Measurements from ENCODE around the gene GAPVD1. TPM values are rescaled to one million over a fixed set of nuclear protein-coding genes. Genes with fewer than 3 reads are reported as not detected.

The GAPVD1 gene
- total and polyA plus RNA-seq, 2 of the 13 experiments (the other 11 are each of a cell fraction or from before 2014, with no cell fraction given) = 11.1 to 33.2 TPM

DNA sequence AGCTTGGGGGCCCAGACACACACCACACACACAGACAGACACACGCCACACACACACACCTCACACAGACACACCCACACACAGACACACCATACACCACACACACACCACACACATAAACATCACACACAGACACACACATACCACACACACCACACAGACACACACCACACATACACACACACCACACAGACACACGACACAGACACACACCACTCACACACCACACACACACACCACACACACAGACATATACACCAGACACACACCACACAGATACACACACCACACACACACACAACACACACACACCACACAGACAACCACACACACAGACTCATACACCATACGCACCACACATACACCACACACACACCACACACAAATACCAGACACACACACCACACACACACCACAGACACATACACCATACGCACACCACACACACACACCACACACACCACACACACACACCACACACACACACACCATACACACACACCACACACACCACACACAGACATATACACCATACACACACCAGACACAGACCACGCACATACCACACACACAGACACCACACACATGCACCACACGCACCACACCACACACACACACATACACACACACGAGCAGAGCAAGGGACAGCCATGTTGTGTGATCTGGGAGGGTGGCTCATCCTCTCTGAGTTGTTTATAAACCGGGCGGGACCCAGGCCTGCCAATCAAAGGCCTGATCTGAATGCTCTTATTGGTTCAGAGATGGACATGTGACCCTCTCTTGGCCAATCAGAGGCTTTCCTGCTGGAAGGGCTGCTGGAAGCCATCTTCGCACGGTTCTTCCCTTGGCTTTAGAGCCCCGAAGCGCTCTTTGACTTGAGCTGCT is 148.3 kb downstream of the GAPVD1 start (continued):
- TF ChIP-seq, protein P1, sequence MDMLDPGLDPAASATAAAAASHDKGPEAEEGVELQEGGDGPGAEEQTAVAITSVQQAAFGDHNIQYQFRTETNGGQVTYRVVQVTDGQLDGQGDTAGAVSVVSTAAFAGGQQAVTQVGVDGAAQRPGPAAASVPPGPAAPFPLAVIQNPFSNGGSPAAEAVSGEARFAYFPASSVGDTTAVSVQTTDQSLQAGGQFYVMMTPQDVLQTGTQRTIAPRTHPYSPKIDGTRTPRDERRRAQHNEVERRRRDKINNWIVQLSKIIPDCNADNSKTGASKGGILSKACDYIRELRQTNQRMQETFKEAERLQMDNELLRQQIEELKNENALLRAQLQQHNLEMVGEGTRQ (IDR thresholded peaks at IDR 0.05; ENCODE audit: low read depth, low read length) = peak; percentile 85
- TF ChIP-seq, protein P1 (CRISPR knock-in tag; IDR thresholded peaks at IDR 0.05; ENCODE audit: borderline replicate concordance) = peak; percentile 89; the same call in 1 of the 2 replicates

DNA sequence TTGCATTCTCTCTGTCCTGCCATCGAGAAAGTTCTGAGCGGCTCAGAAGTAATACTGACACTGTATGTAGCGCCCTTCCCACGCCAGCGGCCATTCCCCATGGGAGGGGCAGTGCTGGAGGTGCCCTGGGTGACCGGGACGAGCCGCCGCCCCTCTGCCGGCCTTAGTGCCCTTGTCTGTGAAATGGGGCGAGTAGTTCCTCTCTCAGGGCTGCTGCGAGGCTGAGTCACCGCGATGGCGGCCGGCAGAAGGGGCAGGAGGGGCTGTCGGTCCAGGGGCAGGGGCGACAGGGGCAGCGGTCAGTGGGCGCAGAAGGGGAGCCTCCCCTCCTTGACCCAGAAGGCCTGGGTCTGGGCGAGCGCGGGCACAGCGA is 148.9 kb downstream of the GAPVD1 start:
- in situ Hi-C loops (cut with HindIII; ENCODE audit: extremely low pct_ligation_motif_present, low pct_unique_long_range_greater_than_20kb) (no loop called here), intact Hi-C loops (cut with micrococcal nuclease; ENCODE audit: unreplicated experiment) (no loop called here)
- Histone ChIP-seq H3K27ac (ENCODE audit: extremely low read length, insufficient read depth, low read length) (no peak overlapping the region), H3K36me3 (replicated peaks in 1 of 2; ENCODE audit: control insufficient read depth in 1 of 2, insufficient read depth in 2 of 2, low read length in 2 of 2) (no peaks in the 10 kb centered on the region), H3K4me3 (replicated peaks in 1 of 3; ENCODE audit: insufficient read depth in 1 of 3, low read depth in 2 of 3, low read length in 3 of 3) (no peak overlapping the region), H3K27me3 (ENCODE audit: control insufficient read depth in 1 of 2, insufficient read depth in 2 of 2, low read length in 2 of 2) (peaks cover 0 to 28% of the 10 kb centered on the region in 2 experiments; a peak in 4 of 5 replicates), H2AFZ (ENCODE audit: low read length) (no peak overlapping the region), H3K9ac (ENCODE audit: insufficient read depth, low read depth, low read length) (no peak overlapping the region), H3K79me2 (ENCODE audit: insufficient read depth, low read length) (no peaks in the 10 kb centered on the region), H3K4me1 (ENCODE audit: insufficient read depth, low read length) (peaks cover 52% of the 10 kb centered on the region), H3K4me2 (ENCODE audit: low read depth, low read length) (peak overlapping the region; percentile 32), H4K20me1 (ENCODE audit: insufficient read depth, low read length) (no peaks in the 10 kb centered on the region), H3K9me3 (ENCODE audit: low read length) (no peaks in the 10 kb centered on the region)
- no peak for FAIRE-seq
- no peak for DNase-seq (ENCODE audit: low spot score)
- no TSS peak for BruUV-seq (replicated peaks)
- ATAC-seq = no peak
- ChIA-PET CTCF (ENCODE audit: low intra/inter-chr PET ratio, low total read pairs) (no interaction called here), POLR2A (no interaction called here)
- 90% methylated on average over 15 of the region's 24 CpGs for WGBS (ENCODE audit: low lambda C conversion rate)
- TF ChIP-seq NRL (CRISPR knock-in tag; IDR thresholded peaks at IDR 0.05; ENCODE audit: borderline replicate concordance) = 0 out of 2 replicates have a peak, but pooled peaks have one; percentile 39
- no peak for TF ChIP-seq ZNF230 (CRISPR knock-in tag; IDR thresholded peaks at IDR 0.05)
- TF ChIP-seq, protein P1 (IDR thresholded peaks at IDR 0.05; ENCODE audit: low read depth, low read length) = no peak
- TF ChIP-seq, protein P1 (CRISPR knock-in tag; IDR thresholded peaks at IDR 0.05; ENCODE audit: borderline replicate concordance) = peak; percentile 15; the same call in 1 of the 2 replicates
- TF ChIP-seq, protein P2, sequence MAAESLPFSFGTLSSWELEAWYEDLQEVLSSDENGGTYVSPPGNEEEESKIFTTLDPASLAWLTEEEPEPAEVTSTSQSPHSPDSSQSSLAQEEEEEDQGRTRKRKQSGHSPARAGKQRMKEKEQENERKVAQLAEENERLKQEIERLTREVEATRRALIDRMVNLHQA (CRISPR knock-in tag; IDR thresholded peaks at IDR 0.05) = no peak
- TF ChIP-seq, protein P3, sequence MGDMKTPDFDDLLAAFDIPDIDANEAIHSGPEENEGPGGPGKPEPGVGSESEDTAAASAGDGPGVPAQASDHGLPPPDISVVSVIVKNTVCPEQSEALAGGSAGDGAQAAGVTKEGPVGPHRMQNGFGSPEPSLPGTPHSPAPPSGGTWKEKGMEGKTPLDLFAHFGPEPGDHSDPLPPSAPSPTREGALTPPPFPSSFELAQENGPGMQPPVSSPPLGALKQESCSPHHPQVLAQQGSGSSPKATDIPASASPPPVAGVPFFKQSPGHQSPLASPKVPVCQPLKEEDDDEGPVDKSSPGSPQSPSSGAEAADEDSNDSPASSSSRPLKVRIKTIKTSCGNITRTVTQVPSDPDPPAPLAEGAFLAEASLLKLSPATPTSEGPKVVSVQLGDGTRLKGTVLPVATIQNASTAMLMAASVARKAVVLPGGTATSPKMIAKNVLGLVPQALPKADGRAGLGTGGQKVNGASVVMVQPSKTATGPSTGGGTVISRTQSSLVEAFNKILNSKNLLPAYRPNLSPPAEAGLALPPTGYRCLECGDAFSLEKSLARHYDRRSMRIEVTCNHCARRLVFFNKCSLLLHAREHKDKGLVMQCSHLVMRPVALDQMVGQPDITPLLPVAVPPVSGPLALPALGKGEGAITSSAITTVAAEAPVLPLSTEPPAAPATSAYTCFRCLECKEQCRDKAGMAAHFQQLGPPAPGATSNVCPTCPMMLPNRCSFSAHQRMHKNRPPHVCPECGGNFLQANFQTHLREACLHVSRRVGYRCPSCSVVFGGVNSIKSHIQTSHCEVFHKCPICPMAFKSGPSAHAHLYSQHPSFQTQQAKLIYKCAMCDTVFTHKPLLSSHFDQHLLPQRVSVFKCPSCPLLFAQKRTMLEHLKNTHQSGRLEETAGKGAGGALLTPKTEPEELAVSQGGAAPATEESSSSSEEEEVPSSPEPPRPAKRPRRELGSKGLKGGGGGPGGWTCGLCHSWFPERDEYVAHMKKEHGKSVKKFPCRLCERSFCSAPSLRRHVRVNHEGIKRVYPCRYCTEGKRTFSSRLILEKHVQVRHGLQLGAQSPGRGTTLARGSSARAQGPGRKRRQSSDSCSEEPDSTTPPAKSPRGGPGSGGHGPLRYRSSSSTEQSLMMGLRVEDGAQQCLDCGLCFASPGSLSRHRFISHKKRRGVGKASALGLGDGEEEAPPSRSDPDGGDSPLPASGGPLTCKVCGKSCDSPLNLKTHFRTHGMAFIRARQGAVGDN (CRISPR knock-in tag; IDR thresholded peaks at IDR 0.05) = peak; percentile 26
- no peak for TF ChIP-seq RFXAP (CRISPR knock-in tag; IDR thresholded peaks at IDR 0.05; ENCODE audit: borderline replicate concordance)
- TF ChIP-seq ZNF629 (CRISPR knock-in tag; conservative IDR thresholded peaks at IDR 0.05) = peak; percentile 70
- TF ChIP-seq, protein P4, sequence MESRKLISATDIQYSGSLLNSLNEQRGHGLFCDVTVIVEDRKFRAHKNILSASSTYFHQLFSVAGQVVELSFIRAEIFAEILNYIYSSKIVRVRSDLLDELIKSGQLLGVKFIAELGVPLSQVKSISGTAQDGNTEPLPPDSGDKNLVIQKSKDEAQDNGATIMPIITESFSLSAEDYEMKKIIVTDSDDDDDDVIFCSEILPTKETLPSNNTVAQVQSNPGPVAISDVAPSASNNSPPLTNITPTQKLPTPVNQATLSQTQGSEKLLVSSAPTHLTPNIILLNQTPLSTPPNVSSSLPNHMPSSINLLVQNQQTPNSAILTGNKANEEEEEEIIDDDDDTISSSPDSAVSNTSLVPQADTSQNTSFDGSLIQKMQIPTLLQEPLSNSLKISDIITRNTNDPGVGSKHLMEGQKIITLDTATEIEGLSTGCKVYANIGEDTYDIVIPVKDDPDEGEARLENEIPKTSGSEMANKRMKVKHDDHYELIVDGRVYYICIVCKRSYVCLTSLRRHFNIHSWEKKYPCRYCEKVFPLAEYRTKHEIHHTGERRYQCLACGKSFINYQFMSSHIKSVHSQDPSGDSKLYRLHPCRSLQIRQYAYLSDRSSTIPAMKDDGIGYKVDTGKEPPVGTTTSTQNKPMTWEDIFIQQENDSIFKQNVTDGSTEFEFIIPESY (CRISPR knock-in tag; IDR thresholded peaks at IDR 0.05) = peak; percentile 68
